Measurements from ENCODE around the gene CLDN2.

GRCh38 chrX:106889468-106889867, 30.7 kb upstream of the CLDN2 start:
- TF ChIP-seq CTCF (conservative IDR thresholded peaks at IDR 0.05 in 1 of 2, IDR thresholded peaks at IDR 0.05 in 1 of 2; ENCODE audit: extremely low read depth in 1 of 2, insufficient read depth in 1 of 2, low read depth in 1 of 2, low read length in 2 of 2), result no peak
- TF ChIP-seq EZH2 (IDR thresholded peaks at IDR 0.05; ENCODE audit: borderline replicate concordance, low read length), result no peak
